ENCODE measurements around the gene ZBTB26. TPM values are rescaled to one million over a fixed set of nuclear protein-coding genes. Genes with fewer than 3 reads are reported as not detected.
"Not testable (repeated sequence)": the region's sequence is repeated elsewhere in the genome, so short reads cannot be mapped to it uniquely, and the experiment has no call there.

The ZBTB26 gene
- total RNA-seq, 4 donors from 2014 or later: 8.8 to 14.9 (median 12.4) TPM

DNA sequence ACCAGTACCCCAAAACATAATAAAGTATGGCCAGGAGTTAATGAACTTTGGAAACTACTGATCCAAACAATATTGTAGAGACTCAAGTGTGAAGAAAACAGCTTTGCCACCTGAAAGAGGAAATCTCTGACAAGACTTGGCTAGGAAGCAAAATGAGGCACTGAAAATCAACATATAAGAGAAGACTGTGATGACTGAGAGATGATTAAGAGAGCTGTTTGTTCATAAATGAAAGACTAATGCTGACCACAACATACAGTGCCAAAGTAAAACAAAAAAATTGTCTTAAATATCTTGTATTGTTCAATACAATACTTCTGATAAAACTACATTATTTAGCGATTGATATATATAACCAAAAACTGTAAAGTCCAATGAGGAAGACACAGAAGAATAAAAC lies 33.3 kb downstream of the ZBTB26 start:
- intact Hi-C loops (cut with DNase I; ENCODE audit: low total_unique reads): no loop called here
- no peak for DNase-seq
- no peaks in the 10 kb centered on the region for H3K9me3 ChIP-seq
- no peak for TF ChIP-seq POLR2A (IDR thresholded peaks at IDR 0.05)
- TF ChIP-seq, protein P1, sequence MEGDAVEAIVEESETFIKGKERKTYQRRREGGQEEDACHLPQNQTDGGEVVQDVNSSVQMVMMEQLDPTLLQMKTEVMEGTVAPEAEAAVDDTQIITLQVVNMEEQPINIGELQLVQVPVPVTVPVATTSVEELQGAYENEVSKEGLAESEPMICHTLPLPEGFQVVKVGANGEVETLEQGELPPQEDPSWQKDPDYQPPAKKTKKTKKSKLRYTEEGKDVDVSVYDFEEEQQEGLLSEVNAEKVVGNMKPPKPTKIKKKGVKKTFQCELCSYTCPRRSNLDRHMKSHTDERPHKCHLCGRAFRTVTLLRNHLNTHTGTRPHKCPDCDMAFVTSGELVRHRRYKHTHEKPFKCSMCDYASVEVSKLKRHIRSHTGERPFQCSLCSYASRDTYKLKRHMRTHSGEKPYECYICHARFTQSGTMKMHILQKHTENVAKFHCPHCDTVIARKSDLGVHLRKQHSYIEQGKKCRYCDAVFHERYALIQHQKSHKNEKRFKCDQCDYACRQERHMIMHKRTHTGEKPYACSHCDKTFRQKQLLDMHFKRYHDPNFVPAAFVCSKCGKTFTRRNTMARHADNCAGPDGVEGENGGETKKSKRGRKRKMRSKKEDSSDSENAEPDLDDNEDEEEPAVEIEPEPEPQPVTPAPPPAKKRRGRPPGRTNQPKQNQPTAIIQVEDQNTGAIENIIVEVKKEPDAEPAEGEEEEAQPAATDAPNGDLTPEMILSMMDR (IDR thresholded peaks at IDR 0.05): no peak
- no peak overlapping the region for H3K4me3 ChIP-seq
- no peaks in the 10 kb centered on the region for H3K36me3 ChIP-seq
- H3K4me1 ChIP-seq: peaks cover 0 to 10% of the 10 kb centered on the region in 2 donors
- no peak overlapping the region for H3K27ac ChIP-seq
- H3K27me3 ChIP-seq: no peaks in the 10 kb centered on the region

DNA sequence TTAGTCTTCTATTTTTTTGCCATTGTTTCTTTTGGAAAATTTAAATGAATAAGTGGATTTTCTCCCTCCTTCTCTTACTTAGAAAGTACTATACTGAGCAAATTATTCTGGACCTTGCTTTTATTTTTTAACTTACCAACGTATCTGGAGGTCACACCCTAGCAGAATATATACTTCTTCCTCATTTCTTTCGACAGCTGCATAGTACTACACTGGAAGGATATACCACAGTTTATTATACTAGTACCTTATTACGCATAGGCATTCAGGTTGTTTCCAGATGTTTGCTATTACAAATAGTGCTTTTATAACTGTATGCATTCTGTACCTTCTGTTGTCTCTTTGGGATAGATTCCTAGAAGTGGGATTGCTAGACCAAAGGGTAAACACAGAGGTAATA lies 42.8 kb downstream of the ZBTB26 start:
- H3K9me3 ChIP-seq: no peaks in the 10 kb centered on the region
- H3K4me1 ChIP-seq: no peaks in the 10 kb centered on the region
- H3K4me3 ChIP-seq: no peak overlapping the region
- no peaks in the 10 kb centered on the region for H3K27me3 ChIP-seq
- no peak for DNase-seq
- H3K36me3 ChIP-seq: no peaks in the 10 kb centered on the region
- intact Hi-C loops (cut with DNase I; ENCODE audit: low total_unique reads): no loop called here
- no peak for TF ChIP-seq POLR2A (IDR thresholded peaks at IDR 0.05)
- TF ChIP-seq, protein P1 (IDR thresholded peaks at IDR 0.05): no peak
- no peak overlapping the region for H3K27ac ChIP-seq

DNA sequence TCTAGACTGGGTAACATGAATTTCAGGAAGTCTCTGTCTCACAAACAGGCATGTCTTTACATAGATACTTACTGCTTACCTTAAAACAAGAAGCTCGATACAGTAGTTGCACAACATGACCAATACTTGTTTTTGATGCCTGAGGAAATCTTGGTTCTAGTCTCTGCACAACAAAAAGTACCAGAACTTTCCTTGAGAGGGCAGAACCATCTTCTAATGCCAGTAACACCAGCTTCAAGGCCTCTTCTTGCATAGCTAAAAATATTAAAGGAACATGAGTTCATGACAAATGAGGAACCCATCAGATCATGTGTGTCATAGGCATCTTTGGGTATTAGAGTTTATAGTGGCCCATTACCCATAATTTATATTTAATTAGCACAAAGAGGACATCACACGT lies 48.2 kb downstream of the ZBTB26 start:
- Histone ChIP-seq H3K4me3 (no peak overlapping the region), H3K27me3 (no peaks in the 10 kb centered on the region), H3K9me3 (no peaks in the 10 kb centered on the region), H3K36me3 (no peaks in the 10 kb centered on the region), H3K27ac (no peak overlapping the region), H3K4me1 (no peaks in the 10 kb centered on the region)
- TF ChIP-seq, protein P1 (IDR thresholded peaks at IDR 0.05): no peak
- intact Hi-C loops (cut with DNase I; ENCODE audit: low total_unique reads): no loop called here
- DNase-seq: no peak

DNA sequence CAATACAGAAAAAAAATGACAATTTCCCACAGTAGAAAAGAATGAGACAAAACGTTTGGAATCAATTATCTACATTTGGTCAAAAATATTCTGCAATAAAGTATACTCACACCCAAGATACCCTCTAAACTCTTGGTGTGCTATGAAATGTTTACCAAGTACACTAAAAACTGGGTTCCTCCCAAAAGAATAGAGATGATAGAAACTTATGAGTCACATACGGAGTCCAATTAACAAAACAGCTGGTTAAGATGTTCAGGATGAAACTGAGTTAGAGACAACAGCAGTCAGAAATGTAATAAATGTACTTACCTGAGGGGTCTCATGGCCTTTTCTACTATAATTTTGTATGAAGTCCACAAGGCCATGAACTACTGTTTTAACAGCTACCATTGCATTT lies 51.9 kb downstream of the ZBTB26 start:
- Histone ChIP-seq H3K4me3 (no peak overlapping the region), H3K27ac (no peak overlapping the region), H3K9me3 (no peaks in the 10 kb centered on the region), H3K4me1 (no peaks in the 10 kb centered on the region), H3K36me3 (no peaks in the 10 kb centered on the region), H3K27me3 (no peaks in the 10 kb centered on the region)
- no peak for TF ChIP-seq POLR2A (IDR thresholded peaks at IDR 0.05)
- TF ChIP-seq, protein P1 (IDR thresholded peaks at IDR 0.05): no peak
- intact Hi-C loops (cut with DNase I; ENCODE audit: low total_unique reads): no loop called here
- DNase-seq: no peak

DNA sequence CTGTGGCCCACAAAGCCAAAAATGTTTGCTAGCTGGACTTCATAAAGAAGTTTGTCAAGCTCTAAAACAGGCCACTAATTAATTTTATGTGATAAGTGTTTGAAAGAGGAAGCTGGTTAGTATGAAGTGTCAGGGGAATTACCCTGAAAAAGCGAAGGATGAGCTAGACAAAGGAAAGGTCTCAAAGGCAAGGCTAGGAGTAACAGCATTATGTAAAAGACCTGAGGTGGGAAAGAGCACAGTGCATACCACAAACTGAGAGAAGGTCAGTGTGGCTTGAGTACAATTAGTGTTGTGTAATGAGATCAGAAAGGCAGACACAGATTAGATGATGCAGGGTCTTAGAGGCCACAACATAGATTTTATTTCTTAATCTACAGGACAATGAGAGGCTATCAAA lies 55.8 kb downstream of the ZBTB26 start:
- no peak for DNase-seq
- no peaks in the 10 kb centered on the region for H3K9me3 ChIP-seq
- H3K4me3 ChIP-seq: no peak overlapping the region
- no peaks in the 10 kb centered on the region for H3K36me3 ChIP-seq
- intact Hi-C loops (cut with DNase I; ENCODE audit: low total_unique reads): no loop called here
- H3K4me1 ChIP-seq: no peaks in the 10 kb centered on the region
- no peak overlapping the region for H3K27ac ChIP-seq
- H3K27me3 ChIP-seq: no peaks in the 10 kb centered on the region
- TF ChIP-seq POLR2A (IDR thresholded peaks at IDR 0.05): no peak
- TF ChIP-seq, protein P1 (IDR thresholded peaks at IDR 0.05): no peak

DNA sequence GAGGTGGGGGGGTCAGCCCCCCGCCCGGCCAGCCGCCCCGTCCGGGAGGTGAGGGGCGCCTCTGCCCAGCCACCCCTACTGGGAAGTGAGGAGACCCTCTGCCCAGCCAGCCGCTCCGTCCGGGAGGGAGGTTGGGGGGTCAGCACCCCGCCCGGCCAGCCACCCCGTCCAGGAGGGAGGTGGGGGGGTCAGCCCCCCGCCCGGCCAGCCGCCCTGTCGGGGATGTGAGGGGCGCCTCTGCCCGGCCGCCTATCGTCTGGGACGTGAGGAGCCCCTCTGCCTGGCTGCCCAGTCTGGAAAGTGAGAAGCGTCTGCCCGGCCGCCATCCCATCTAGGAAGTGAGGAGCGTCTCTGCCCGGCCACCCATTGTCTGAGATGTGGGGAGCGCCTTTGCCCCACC lies 64.0 kb downstream of the ZBTB26 start:
- H3K4me1 ChIP-seq; H3K9me3 ChIP-seq; H3K4me3 ChIP-seq; intact Hi-C loops (cut with DNase I; ENCODE audit: low total_unique reads); H3K27ac ChIP-seq; H3K27me3 ChIP-seq; DNase-seq; H3K36me3 ChIP-seq: not testable (repeated sequence)

Data from uterus (tissue), 4 donors.